AG08396 (cell line): Measurements from ENCODE around the gene CGN.
"Not testable (repeated sequence)": the region's sequence is repeated elsewhere in the genome, so short reads cannot be mapped to it uniquely, and the experiment has no call there.

Experiments
- DNase-seq: peaks from one replicate; pipeline ENCODE4 v3.0.0; 2012; ENCODE audit warnings: low spot score, mixed read lengths

The CGN gene

DNA sequence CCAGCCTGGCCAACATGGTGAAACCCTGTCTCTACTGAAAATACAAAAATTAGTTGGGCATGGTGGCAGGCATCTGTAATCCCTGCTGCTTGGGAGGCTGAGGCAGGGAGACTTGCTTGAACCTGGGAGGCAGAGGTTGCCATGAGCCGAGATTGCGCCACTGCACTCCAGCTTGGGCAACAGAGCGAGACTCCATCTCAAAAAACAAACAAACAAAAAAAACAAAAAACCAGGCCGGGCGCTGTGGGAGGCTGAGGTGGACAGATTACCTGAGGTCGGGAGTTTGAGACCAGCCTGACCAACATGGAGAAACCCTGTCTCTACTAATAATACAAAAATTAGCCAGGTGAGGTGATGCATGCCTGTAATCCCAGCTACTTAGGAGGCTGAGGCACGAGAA, 11.2 kb downstream of the CGN start:
- not testable (repeated sequence) for DNase-seq

DNA sequence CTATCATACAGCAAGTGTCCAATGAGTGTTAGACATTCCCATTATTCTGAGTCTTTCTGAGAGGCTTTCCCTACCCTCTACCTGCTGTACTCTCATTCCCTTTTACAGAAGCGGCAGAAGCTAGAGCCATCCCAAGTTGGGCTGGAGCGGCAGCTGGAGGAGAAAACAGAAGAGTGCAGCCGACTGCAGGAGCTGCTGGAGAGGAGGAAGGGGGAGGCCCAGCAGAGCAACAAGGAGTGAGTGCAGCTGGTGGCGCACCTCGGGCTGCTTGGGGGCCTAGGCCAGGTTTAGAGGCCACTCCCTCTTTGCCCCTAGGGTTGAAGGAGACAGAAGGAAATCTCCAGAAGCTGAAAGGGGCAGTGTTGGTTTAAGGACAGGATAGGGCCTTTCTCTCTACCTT, 12.1 kb downstream of the CGN start:
- DNase-seq: no peak

DNA sequence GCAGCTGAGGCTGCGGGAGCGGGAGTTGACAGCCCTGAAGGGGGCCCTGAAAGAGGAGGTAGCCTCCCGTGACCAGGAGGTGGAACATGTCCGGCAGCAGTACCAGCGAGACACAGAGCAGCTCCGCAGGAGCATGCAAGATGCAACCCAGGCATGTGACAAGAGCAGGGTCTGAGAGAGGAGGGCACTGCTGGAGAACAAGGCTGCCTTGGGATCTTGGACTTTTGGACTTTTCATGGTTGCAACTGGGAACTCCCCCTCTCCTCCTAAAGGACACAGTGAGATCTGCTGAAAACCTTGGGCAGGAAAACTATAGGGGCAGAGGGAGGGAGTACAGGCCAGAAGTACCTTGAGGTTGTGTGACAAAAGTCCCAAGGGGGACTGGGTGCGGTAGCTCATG, 13.5 kb downstream of the CGN start:
- no peak for DNase-seq

DNA sequence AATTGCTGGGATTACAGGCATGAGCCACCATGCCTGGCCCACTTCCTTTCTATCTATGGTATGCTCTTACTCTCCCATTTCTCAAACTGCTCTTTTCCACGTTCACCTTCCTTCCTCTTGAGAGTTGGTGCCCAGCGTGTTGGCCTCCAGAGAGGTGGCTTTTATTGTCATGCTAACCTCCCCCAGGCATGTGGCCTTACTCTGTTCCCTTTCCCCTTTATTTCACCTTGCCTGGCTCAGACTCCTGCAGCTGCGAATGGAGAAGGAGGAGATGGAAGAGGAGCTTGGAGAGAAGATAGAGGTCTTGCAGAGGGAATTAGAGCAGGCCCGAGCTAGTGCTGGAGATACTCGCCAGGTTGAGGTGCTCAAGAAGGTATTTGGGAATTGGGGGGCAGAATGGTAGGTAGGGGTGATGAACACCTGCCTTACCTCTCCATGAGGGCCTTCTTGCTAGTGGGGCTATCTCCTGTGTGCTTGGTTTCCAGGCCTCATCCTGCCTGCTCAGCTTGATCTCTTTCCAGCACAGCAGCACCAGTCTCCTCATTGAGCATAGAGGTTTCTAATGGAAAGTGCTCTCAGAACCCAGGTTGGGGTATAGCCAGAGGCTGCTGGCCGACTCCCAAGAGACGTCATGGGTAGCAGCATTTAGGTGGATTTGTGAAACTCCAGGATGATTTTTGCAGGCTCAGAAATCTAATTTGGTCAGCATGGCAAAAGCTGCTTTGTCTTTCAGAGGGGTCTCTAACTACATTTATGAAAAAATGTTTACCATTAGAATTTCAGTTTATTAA, 15.7 kb downstream of the CGN start:
- DNase-seq: no peak

DNA sequence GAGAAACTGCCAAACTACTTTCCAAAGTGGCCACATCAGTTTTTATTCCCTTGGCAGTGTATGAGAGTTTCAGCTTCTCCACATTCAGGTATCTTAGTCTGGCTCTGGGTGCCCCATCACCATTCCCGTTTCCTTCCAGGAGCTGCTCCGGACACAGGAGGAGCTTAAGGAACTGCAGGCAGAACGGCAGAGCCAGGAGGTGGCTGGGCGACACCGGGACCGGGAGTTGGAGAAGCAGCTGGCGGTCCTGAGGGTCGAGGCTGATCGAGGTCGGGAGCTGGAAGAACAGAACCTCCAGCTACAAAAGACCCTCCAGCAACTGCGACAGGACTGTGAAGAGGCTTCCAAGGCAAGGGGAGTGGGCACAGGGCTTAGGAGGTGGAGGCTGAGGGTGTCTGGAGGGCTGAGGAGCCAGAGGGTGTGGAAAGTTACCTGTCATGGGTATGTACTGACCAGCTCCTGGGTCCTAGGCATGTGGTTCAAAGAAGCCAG, 18.1 kb downstream of the CGN start:
- no peak for DNase-seq

DNA sequence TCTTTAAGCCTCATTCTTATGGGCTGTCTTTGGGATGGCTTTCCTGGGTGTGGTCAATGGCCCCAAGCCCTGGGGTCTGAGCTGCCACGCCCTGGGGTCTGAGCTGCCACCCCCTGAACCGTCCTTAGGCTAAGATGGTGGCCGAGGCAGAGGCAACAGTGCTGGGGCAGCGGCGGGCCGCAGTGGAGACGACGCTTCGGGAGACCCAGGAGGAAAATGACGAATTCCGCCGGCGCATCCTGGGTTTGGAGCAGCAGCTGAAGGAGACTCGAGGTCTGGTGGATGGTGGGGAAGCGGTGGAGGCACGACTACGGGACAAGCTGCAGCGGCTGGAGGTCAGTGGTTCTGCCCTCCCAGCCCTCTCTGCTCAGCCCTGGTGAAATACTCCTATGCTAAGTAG, 18.6 kb downstream of the CGN start:
- DNase-seq: no peak

DNA sequence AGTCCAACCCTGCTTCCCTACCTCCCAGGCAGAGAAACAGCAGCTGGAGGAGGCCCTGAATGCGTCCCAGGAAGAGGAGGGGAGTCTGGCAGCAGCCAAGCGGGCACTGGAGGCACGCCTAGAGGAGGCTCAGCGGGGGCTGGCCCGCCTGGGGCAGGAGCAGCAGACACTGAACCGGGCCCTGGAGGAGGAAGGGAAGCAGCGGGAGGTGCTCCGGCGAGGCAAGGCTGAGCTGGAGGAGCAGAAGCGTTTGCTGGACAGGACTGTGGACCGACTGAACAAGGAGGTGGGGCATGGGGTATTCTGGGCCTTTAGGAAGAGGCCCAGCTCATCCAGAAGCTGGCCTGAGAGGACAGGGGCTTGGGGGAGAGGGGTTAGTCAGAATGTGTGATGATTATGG, 19.3 kb downstream of the CGN start:
- DNase-seq: no peak

DNA sequence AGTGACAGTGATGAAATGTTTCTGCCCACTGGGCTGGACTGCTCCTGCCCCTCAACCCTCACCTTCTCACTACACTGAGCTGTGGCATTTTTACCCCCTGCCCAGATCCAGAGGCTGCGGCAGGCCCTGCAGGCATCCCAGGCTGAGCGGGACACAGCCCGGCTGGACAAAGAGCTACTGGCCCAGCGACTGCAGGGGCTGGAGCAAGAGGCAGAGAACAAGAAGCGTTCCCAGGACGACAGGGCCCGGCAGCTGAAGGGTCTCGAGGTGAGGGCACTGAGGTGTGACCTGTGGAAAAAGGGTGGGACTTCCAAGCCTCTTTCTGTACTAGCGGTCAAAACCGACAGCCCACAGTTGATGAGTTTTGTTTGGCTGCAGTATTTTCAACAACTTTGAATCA, 22.7 kb downstream of the CGN start:
- DNase-seq: no peak

DNA sequence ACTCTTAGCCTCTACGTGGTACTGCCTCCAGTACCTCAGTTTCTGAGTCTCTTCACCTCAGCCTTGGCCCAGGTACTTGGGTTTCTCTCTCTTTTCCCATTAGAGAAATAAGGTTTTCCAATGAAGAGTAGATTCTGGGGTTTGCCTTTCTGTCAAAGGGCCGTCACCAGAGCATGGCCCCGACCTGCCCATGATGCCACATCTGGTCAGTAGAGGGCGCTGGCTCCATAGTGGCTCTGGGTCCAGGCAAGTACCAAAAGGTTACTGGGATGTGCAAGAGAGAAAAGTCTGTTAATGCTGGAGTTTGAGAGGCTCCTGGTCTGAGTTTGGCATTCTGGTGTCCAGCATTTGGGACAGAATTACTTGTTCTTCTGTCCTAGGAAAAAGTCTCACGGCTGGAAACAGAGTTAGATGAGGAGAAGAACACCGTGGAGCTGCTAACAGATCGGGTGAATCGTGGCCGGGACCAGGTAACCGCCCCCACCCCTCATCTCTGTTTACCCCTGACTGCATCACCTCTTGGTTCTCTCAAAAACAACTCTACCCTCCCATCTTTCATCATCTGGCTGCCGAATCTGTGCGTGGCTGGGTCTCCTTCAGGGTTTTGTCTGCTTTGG, 23.6 kb downstream of the CGN start:
- DNase-seq: peak; percentile 82

DNA sequence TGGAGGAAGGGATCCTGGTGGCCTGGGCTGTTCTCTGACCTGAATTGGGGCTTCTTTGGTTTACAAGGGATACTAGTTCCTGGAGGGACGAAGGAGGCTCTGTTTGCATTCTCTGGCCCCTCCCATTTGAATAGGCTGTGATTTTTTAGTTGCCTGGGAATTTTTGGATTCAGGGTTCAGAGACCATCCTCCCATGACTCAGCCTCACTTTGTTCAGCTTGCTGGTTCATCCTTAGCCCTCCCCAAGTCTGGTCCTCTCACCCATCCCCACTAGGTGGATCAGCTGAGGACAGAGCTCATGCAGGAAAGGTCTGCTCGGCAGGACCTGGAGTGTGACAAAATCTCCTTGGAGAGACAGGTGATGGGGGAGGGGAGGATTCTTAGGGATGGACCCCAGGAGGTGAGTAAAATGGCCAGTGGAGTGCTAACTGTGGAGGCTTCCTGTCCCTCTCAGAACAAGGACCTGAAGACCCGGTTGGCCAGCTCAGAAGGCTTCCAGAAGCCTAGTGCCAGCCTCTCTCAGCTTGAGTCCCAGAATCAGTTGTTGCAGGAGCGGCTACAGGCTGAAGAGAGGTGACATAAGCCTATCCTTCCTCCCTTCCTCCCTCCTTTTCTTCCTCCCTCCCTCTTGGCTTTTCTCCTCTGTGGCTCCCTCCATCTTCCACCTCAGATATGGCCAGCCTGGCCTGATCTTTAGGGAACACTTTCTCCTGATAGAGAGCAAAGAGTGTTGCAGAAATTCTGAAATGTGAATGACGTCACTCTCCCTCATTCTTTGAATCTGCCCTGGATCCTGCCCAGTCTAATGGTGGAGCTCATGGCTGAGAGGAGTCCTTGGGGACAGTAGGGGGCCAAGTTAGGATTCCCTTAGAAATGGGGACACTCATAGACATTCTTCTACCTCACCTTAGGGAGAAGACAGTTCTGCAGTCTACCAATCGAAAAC, 24.4 kb downstream of the CGN start:
- DNase-seq: no peak

DNA sequence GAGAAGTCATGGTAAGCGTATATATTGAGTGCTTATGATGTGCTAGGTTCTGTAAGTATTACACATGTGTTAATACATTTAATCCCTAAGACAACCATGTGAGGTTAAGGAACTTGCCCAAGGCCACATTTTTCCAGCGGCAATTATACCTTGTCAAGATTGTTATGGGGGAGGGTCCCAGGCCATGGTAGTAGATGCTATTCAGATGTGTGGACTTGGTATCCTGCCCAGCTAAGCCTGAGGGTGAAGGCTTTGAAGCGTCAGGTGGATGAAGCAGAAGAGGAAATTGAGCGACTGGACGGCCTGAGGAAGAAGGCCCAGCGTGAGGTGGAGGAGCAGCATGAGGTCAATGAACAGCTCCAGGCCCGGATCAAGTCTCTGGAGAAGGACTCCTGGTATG, 25.3 kb downstream of the CGN start:
- DNase-seq: no peak

DNA sequence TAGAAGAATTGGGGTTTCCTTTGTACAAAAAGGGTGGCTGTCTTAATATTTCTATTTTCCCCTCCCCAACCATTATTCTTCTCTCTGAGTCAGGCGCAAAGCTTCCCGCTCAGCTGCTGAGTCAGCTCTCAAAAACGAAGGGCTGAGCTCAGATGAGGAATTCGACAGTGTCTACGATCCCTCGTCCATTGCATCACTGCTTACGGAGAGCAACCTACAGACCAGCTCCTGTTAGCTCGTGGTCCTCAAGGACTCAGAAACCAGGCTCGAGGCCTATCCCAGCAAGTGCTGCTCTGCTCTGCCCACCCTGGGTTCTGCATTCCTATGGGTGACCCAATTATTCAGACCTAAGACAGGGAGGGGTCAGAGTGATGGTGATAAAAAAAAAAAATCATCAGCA, 25.9 kb downstream of the CGN start:
- peak; percentile 67 for DNase-seq

DNA sequence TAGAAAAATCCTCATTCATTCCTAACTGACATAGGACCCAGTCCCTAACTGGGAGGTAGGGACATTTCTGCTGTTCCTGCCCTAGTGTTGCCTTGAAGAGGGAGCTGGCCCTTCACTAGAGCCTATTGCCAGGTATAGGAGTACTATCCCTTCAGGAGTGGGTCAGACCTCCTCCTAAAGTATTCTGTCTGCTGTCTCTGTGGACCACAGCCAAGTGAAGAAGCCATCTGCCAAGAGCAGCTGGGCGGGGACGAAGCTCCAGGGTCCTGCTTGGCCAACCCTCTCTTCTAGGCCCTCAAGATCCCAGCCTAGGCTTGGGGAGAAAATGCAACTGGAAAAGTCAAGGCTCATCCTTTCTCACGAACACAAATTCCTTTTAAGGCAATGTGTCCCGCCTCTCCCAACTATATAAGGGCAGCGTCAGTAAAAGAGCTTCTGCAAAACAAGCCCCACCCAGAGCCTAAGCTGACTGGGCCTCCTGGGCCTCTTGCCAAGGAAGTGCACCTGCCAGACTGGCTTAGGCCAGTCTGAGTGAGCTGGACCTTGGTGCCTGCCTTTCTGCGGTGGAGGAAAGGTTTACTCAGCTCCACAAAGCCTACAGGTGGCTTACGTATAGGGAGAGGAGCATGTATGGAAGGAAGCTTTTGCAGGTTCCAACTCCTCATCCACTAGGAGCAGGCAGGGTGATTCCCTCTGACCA, 28.3 kb downstream of the CGN start:
- peak; percentile 62 for DNase-seq

DNA sequence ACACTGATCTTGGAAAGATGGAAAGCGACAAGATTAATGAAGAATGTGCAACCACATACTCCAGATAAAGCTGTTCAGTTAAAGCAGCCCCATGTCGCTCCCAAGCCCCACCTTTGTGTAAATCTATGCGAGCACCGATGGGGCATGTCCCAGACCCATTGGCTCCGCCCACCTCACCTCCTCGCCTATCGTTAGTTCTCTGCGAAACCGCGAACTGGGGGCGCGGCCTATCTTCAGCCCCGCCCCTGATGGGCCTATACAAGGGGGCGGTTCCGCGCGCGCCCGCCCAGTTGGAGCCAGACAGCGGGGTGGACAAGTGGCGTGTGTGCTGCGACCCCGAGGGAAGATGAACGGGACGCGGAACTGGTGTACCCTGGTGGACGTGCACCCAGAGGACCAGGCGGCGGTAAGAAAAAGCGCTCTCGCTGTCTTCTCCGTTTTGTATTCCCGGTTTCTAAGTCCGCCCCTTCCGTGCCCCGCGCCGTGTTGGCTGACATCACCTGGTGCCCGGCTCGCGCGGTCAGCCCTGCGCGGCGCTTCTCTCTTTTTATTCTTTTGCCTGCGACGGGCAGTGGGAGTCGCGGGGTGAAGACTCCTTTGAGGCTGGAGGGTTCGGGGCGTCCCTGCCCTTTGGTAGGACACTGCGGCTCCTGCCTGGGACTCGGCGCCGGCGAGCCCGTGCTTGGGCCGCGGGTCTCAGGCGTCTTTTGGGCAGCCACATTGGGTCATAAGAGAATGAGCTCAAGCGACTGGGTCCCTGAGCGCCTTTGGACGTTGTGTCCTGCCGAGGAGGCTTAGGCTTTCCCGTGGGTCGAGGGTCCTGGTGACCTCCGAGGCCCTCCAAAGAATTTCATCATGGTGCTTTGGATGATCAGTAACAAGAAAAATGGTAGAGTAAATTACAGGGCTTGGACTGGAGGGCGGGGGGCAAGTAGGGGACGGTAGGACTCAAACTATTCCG, 29.1 kb downstream of the CGN start, which contains the start of gene TUFT1:
TSS of gene TUFT1 (plus strand) at position 289 of the 961 bp plus-strand sequence. CDS start at position 347, 58 bp downstream.
- peak; percentile 82 for DNase-seq

DNA sequence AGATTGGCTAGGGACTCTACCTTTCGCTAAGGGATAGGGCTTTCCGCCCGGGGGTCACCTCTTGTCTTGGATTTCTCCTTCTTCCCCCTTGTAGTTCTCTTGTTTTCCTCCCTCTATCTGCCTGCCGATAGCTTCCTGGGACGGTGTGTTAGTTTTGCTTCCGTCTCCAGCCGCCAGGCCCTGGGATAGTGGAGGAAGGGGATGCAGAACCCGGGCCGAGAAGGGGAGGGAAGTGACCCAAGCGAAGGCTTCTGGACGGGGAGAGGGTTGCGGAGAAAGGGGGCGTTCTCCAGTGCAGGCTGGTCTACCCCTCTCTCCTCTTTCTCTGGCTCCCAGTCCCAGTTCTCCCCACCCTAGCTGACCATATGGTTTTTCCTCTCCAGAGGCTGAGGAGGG, 29.8 kb downstream of the CGN start:
- DNase-seq: no peak

DNA sequence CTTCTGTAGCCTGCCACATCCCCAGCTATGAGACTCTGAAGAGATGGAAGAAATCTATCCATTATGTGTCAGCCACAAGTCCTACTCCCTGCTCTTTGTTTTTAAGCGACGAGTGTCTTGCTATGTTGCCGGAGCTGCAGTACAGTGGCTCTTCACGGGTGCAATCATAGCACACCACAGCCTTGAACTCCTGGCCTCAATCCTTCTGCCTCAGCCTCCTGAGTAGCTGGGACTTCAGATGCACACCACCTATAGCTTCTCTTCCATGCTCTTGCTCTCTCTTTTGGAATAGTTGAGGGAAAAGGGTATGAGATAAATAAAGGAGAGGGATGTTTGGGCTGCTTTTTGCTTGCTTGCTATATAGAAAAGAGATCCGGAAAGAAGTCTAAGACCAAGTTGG, 30.6 kb downstream of the CGN start:
- DNase-seq: no peak

DNA sequence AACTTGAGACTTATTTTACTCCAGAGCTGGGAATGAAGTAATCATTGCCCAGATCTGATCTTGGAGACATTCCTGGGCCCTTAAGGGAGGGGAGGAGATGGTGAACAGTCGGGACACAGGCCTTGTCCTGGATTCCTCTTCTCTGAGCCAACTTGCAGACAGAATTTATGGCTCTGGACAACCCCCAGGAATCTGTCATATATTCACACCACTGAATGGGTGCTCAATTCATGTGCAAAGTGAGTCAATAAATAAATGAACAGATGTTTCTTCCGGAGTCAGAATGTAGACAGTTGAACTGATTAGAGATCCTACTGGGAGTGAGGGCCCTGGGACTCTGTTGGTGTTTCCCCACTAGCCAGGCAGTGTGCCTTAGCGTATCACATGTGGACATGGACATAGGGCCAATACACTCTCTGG, 31.5 kb downstream of the CGN start:
- peak; percentile 65 for DNase-seq

DNA sequence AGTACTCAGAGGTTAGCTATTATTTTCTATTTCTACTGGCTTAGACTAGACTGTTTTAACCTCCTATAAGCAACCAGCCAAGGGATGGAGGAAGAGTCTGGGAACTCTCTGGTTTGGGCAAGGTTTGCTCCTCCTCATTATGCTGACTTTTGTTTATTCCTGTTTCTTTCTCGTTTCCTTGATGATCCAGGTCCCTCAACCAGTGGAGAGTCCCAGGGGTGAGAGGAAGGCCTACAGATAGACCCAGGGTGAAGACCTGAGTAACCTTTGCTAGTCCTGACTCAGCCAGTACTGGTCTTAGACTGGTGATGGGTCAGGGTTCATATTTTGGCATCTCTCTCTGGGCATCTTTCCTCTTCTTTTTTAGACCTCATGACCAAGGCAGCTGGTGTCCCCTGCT, 34.4 kb downstream of the CGN start:
- DNase-seq: no peak

DNA sequence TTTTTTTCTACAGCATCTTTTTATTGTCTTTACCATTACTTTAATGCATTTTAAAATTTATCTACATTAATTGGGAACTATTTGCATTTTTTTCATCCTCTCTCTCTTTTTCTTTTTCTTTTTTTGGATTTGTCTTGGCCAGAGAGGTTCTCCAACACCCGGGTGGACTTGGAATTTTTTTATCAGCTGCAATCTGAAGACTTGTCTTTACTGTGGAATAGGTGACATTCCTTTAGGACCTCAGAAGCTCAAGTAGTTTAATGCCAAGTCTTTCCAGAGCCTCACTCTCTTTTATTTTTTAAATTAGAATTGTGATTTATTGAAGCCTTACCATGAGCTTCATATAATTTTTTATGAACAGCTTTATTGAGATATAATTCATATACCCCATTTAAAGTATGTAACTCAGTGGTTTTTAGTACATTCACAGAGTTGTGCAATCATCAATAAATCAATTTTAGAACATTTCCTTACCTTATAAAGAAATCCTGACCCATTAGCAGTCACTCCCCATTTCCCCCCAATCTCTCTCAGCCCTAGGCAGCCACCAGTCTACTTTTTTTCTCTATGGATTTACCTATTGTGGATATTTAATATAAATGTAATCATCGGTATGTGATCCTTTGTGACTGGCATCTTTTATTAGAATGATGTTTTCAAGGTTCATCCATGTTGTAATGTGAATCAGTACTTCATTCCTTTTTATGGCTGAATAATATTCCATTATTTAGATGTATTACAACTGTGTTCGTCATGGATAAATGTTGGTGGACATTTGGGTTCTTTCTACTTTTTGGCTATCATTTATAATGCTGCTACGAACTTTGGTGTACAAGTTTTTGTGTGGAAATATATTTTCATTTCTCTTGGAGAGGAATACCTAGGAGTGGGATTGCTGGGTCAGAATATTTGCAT, 35.1 kb downstream of the CGN start:
- no peak for DNase-seq
